ENCODE results near the gene ADAMTS17. TPM values are rescaled to one million over a fixed set of nuclear protein-coding genes. Genes with fewer than 3 reads are reported as not detected.

Gene ADAMTS17
- total RNA-seq, 1 experiment from 2014 or later: 1.6 TPM

DNA sequence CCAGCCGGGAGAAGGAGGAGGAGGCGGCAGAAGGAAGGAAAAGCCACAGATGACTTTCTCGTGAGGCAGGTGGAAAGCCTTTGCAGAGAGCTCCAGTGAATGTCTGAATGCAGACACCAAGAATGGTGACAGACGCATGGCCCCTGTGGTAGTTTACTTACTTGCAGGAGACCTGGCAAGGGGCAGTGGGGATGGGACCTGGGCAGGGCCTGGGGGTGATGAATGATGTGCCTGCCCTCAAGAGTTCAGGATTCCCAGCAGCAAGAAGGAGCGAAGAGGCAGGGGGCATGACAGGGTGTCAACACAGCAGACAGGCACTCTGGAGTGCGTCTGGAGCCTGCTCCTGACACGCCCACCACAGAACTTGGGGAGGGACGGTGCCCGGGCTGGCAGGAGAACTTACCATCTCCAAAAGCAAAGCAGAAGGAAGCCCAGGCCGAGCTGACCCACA, 348.1 kb downstream of the ADAMTS17 start:
- ChIA-PET CTCF (no interaction called here), POLR2A (interaction anchor here (0.6 kb wide), 1 partner anchor 554 kb away, joined by 3 read pairs; no protein-coding TSS in a partner anchor)
- no peak for TF ChIP-seq TCF7L2 (IDR thresholded peaks at IDR 0.05; ENCODE audit: low read depth, low read length)
- Histone ChIP-seq H3K4me3 (ENCODE audit: low read depth in 2 of 2, low read length in 2 of 2) (no peak overlapping the region), H3K4me1 (ENCODE audit: control insufficient read depth, insufficient read depth, low read length) (no peaks in the 10 kb centered on the region), H3K9me3 (ENCODE audit: control insufficient read depth, insufficient read depth, low read depth, low read length) (no peaks in the 10 kb centered on the region), H3K27ac (ENCODE audit: low read length) (no peak overlapping the region), H3K36me3 (ENCODE audit: control insufficient read depth, insufficient read depth, low read length) (no peaks in the 10 kb centered on the region), H3K27me3 (ENCODE audit: control insufficient read depth, insufficient read depth, low read length) (no peaks in the 10 kb centered on the region)
- intact Hi-C loops (cut with micrococcal nuclease; ENCODE audit: unreplicated experiment): no loop called here
- no TSS peak for BruUV-seq (replicated peaks)
- in situ Hi-C loops (cut with HindIII; ENCODE audit: low pct_unique_long_range_greater_than_20kb, low sequenced_read_pairs): no loop called here
- no peak for ATAC-seq
- DNase-seq (ENCODE audit: low read depth, low spot score): no peak

GRCh38 chr15:99993262-99993661, 348.5 kb downstream of the ADAMTS17 start:
- Histone ChIP-seq H3K36me3 (ENCODE audit: control insufficient read depth, insufficient read depth, low read length) (no peaks in the 10 kb centered on the region), H3K4me1 (ENCODE audit: control insufficient read depth, insufficient read depth, low read length) (no peaks in the 10 kb centered on the region), H3K27ac (ENCODE audit: low read length) (no peak overlapping the region), H3K9me3 (ENCODE audit: control insufficient read depth, insufficient read depth, low read depth, low read length) (no peaks in the 10 kb centered on the region), H3K27me3 (ENCODE audit: control insufficient read depth, insufficient read depth, low read length) (no peaks in the 10 kb centered on the region), H3K4me3 (ENCODE audit: low read depth in 2 of 2, low read length in 2 of 2) (no peak overlapping the region)
- in situ Hi-C loops (cut with HindIII; ENCODE audit: low pct_unique_long_range_greater_than_20kb, low sequenced_read_pairs): no loop called here
- DNase-seq (ENCODE audit: low read depth, low spot score) (no peak), ATAC-seq (no peak)
- ChIA-PET CTCF (no interaction called here), POLR2A (interaction anchor here (0.6 kb wide), 1 partner anchor 554 kb away, joined by 3 read pairs; no protein-coding TSS in a partner anchor)
- BruUV-seq (replicated peaks): no TSS peak
- intact Hi-C loops (cut with micrococcal nuclease; ENCODE audit: unreplicated experiment): no loop called here
- TF ChIP-seq CTCF (IDR thresholded peaks at IDR 0.05) (no peak), REST (IDR thresholded peaks at IDR 0.05; ENCODE audit: insufficient read depth in 1 of 2, low read depth in 2 of 2, low read length in 1 of 2) (no peak), POLR2AphosphoS5 (IDR thresholded peaks at IDR 0.05; ENCODE audit: low read depth, low read length) (no peak), SIN3A (IDR thresholded peaks at IDR 0.05; ENCODE audit: borderline replicate concordance, insufficient read depth, low read depth, low read length) (no peak), TCF7L2 (IDR thresholded peaks at IDR 0.05; ENCODE audit: low read depth, low read length) (no peak)

- ATAC-seq (no peak), DNase-seq (ENCODE audit: low read depth, low spot score) (no peak)
- CTCF ChIA-PET: no interaction called here
- H3K4me1 ChIP-seq (ENCODE audit: control insufficient read depth, insufficient read depth, low read length): no peaks in the 10 kb centered on the region
- intact Hi-C loops (cut with micrococcal nuclease; ENCODE audit: unreplicated experiment): no loop called here
- H3K9me3 ChIP-seq (ENCODE audit: control insufficient read depth, insufficient read depth, low read depth, low read length): no peaks in the 10 kb centered on the region
- TF ChIP-seq TCF7L2 (IDR thresholded peaks at IDR 0.05; ENCODE audit: low read depth, low read length) (no peak), POLR2AphosphoS5 (IDR thresholded peaks at IDR 0.05; ENCODE audit: low read depth, low read length) (no peak), SIN3A (IDR thresholded peaks at IDR 0.05; ENCODE audit: borderline replicate concordance, insufficient read depth, low read depth, low read length) (no peak), CTCF (IDR thresholded peaks at IDR 0.05) (no peak), REST (IDR thresholded peaks at IDR 0.05; ENCODE audit: insufficient read depth in 1 of 2, low read depth in 2 of 2, low read length in 1 of 2) (no peak)
- H3K27me3 ChIP-seq (ENCODE audit: control insufficient read depth, insufficient read depth, low read length): no peaks in the 10 kb centered on the region
- no peak overlapping the region for H3K27ac ChIP-seq (ENCODE audit: low read length)
- H3K4me3 ChIP-seq (ENCODE audit: low read depth in 2 of 2, low read length in 2 of 2): no peak overlapping the region
- no peaks in the 10 kb centered on the region for H3K36me3 ChIP-seq (ENCODE audit: control insufficient read depth, insufficient read depth, low read length)
- POLR2A ChIA-PET: no interaction called here
- no TSS peak for BruUV-seq (replicated peaks)
- in situ Hi-C loops (cut with HindIII; ENCODE audit: low pct_unique_long_range_greater_than_20kb, low sequenced_read_pairs): no loop called here
Measured at GRCh38 chr15:99992611-99993231, 349.1 kb downstream of the ADAMTS17 start.
